Sigmoid colon (tissue), 7 donors: ENCODE data around the gene RALB. TPM values are rescaled to one million over a fixed set of nuclear protein-coding genes. Genes with fewer than 3 reads are reported as not detected.

Source experiments
- DNase-seq: peaks from one replicate; pipeline ENCODE4 v3.0.0-alpha.2; 2019
- H3K27ac ChIP-seq, 4 donors: fragments of 200-600 bp; sonication (generic); one replicate each; pipeline ENCODE4 v1.5.1; 2016 to 2019; ENCODE audit warnings: mild to moderate bottlenecking in 1 of 4
- H3K27me3 ChIP-seq, 3 donors: fragments of 200-600 bp; sonication (generic); one replicate each; pipeline ENCODE4 v1.5.1; 2019; ENCODE audit warnings: mild to moderate bottlenecking in 1 of 3
- H3K36me3 ChIP-seq, 4 donors: fragments of 200-600 bp; sonication (generic); one replicate each; pipeline ENCODE4 v1.5.1; 2016 to 2019
- H3K4me1 ChIP-seq, 4 donors: fragments of 200-600 bp; sonication (generic); one replicate each; pipeline ENCODE4 v1.5.1; 2017 to 2019
- H3K4me3 ChIP-seq, 4 donors: fragments of 200-600 bp; sonication (generic); one replicate each; pipeline ENCODE4 v1.5.1; 2017 to 2019; ENCODE audit warnings: mild to moderate bottlenecking in 2 of 4, moderate library complexity in 1 of 4
- H3K9me3 ChIP-seq, 4 donors: fragments of 200-600 bp in 3 of 4; sonication (generic) in 3 of 4; one replicate each; pipeline versions ENCODE4 v1.5.1 to v1.6.1; 2013 to 2019
- EP300 ChIP-seq, 4 donors: sonication (generic); formaldehyde crosslinking; IDR thresholded peaks; one replicate each; pipeline ENCODE4 v1.6.1; 2017; ENCODE audit warnings: antibody characterized with exemption in 4 of 4
- POLR2A ChIP-seq, 2 donors: fragments of 450-650 bp; IDR thresholded peaks; one replicate each; pipeline ENCODE4 v1.6.1; 2016; ENCODE audit warnings: antibody characterized with exemption in 2 of 2, mild to moderate bottlenecking in 2 of 2, moderate library complexity in 2 of 2
- POLR2AphosphoS5 ChIP-seq, 4 donors: sonication (generic); formaldehyde crosslinking; IDR thresholded peaks; one replicate each; pipeline ENCODE4 v1.6.1; 2017; ENCODE audit warnings: antibody characterized with exemption in 4 of 4
- WGBS, 2 donors: extraction: QIAGEN DNeasy Blood & Tissue Kit; methylation state at CpG; one replicate each; pipeline ENCODE4 v1.1.7; 2013; 5-methylcytosine and 5-hydroxymethylcytosine counted together
- intact Hi-C: fragments of 100-400 bp; cut with DNase I; formaldehyde crosslinking; loops from one replicate; pipeline ENCODE4 v1.15.1; 2023
- polyA plus RNA-seq, 3 donors: library from polyadenylated mRNA; stranded (reverse); fragments of 200-250 nt; gene quantifications; one replicate each; pipeline ENCODE4 v1.2.3, GENCODE V29; 2013
- total RNA-seq, 4 donors: library from RNA; depleted of rRNA; stranded (reverse); fragments of >200 nt; gene quantifications; one replicate each; pipeline ENCODE4 v1.1.0, GENCODE V29; 2016
- TF ChIP-seq, protein P1 (sequence below), 4 experiments: fragments of 450-650 bp in 3 of 4; fragments of 200-600 bp in 1 of 4; IDR thresholded peaks; one replicate each; pipeline ENCODE4 v1.5.1; 2016 to 2019; ENCODE audit warnings: antibody characterized with exemption in 4 of 4, mild to moderate bottlenecking in 3 of 4, moderate library complexity in 2 of 4
- donor health status: healthy with polysubstance abuse.
- donor health status: Bipolar disorder and iron deficiency.
- donor health status: healthy.

The RALB gene
- total and polyA plus RNA-seq, 7 donors = 47.9 to 143 (median 60.2) TPM

- TF ChIP-seq POLR2A (IDR thresholded peaks at IDR 0.05) (no peak), POLR2AphosphoS5 (IDR thresholded peaks at IDR 0.05) (no peak), EP300 (IDR thresholded peaks at IDR 0.05) (no peak)
- TF ChIP-seq, protein P1, sequence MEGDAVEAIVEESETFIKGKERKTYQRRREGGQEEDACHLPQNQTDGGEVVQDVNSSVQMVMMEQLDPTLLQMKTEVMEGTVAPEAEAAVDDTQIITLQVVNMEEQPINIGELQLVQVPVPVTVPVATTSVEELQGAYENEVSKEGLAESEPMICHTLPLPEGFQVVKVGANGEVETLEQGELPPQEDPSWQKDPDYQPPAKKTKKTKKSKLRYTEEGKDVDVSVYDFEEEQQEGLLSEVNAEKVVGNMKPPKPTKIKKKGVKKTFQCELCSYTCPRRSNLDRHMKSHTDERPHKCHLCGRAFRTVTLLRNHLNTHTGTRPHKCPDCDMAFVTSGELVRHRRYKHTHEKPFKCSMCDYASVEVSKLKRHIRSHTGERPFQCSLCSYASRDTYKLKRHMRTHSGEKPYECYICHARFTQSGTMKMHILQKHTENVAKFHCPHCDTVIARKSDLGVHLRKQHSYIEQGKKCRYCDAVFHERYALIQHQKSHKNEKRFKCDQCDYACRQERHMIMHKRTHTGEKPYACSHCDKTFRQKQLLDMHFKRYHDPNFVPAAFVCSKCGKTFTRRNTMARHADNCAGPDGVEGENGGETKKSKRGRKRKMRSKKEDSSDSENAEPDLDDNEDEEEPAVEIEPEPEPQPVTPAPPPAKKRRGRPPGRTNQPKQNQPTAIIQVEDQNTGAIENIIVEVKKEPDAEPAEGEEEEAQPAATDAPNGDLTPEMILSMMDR (IDR thresholded peaks at IDR 0.05) = no peak
- H3K4me3 ChIP-seq = no peak overlapping the region
- no peaks in the 10 kb centered on the region for H3K9me3 ChIP-seq
- DNase-seq = no peak
- intact Hi-C loops = no loop called here
- H3K27me3 ChIP-seq = no peaks in the 10 kb centered on the region
- peaks cover 0 to 25% (median 12%) of the 10 kb centered on the region in 4 donors for H3K36me3 ChIP-seq
- 94 to 98% methylated on average over 8 of the region's 8 CpGs for WGBS, 2 donors
- H3K4me1 ChIP-seq = peaks cover 0 to 5% (median 0%) of the 10 kb centered on the region in 4 donors
- H3K27ac ChIP-seq = no peak overlapping the region
Measured at GRCh38 chr2:120275617-120276400, 23.2 kb downstream of the RALB start.

GRCh38 chr2:120277505-120278205, 25.0 kb downstream of the RALB start:
- no peaks in the 10 kb centered on the region for H3K4me1 ChIP-seq
- H3K27me3 ChIP-seq = no peaks in the 10 kb centered on the region
- 97 to 98% methylated on average over 19 of the region's 19 CpGs for whole genome bisulfite sequencing, 2 donors
- H3K27ac ChIP-seq = no peak overlapping the region
- TF ChIP-seq EP300 (IDR thresholded peaks at IDR 0.05) (no peak), POLR2A (IDR thresholded peaks at IDR 0.05) (no peak), POLR2AphosphoS5 (IDR thresholded peaks at IDR 0.05) (no peak)
- TF ChIP-seq, protein P1 (IDR thresholded peaks at IDR 0.05) = no peak
- H3K36me3 ChIP-seq = peaks cover 0 to 30% (median 12%) of the 10 kb centered on the region in 4 donors
- H3K4me3 ChIP-seq = no peak overlapping the region
- DNase-seq = no peak
- intact Hi-C loops = no loop called here
- H3K9me3 ChIP-seq = no peaks in the 10 kb centered on the region

DNA sequence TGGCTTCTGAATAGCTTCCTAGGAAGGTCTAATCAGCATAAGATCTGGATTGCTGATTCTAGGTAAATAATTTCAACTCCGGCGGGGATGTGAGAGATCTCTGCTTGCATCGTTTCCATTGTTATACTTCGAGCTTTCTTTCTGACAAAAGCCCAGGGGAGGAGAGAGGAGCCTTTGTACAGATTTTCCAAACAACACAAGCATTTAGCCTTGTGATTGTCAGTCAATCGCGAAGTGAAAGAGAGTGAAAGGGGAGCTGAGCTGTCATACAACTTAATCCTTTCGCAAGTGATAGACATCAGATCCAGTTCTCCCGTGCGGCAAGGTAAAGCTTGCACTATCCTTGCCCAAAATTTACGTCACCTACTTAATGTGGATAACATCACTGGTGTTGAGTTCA, 26.2 kb downstream of the RALB start:
- no peak overlapping the region for H3K4me3 ChIP-seq
- TF ChIP-seq EP300 (IDR thresholded peaks at IDR 0.05) = no peak
- TF ChIP-seq POLR2A (IDR thresholded peaks at IDR 0.05) = no peak
- no peak for TF ChIP-seq POLR2AphosphoS5 (IDR thresholded peaks at IDR 0.05)
- TF ChIP-seq, protein P1 (IDR thresholded peaks at IDR 0.05) = no peak
- no peaks in the 10 kb centered on the region for H3K9me3 ChIP-seq
- H3K4me1 ChIP-seq = no peaks in the 10 kb centered on the region
- no peak for DNase-seq
- H3K27me3 ChIP-seq = no peaks in the 10 kb centered on the region
- WGBS, 2 donors = 95 to 96% methylated on average over 10 of the region's 10 CpGs
- intact Hi-C loops = no loop called here
- H3K36me3 ChIP-seq = peaks cover 0 to 30% (median 12%) of the 10 kb centered on the region in 4 donors
- H3K27ac ChIP-seq = no peak overlapping the region

DNA sequence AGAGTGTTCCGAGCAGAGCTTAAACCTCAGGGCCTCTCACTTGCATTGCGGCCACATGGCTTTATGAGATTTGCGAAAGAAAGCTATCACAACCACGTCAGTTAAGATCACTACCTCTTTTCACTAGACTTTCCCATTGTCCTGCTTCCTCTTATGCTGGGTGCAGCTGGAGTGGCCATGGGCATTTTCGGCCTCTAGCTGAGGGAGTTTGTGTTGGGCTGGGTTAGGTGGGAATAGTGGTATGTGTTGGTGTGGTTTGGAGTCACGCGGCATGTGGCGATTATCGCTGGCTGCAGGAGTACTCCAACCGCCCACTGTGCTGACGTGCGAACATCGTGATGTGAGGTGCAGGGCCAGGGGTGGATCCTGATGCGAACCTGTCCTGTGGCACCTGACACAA, 27.1 kb downstream of the RALB start:
- Histone ChIP-seq H3K27me3 (no peaks in the 10 kb centered on the region), H3K9me3 (no peaks in the 10 kb centered on the region), H3K4me1 (no peaks in the 10 kb centered on the region), H3K36me3 (peaks cover 0 to 31% (median 12%) of the 10 kb centered on the region in 4 donors), H3K4me3 (no peak overlapping the region), H3K27ac (no peak overlapping the region)
- no peak for TF ChIP-seq POLR2A (IDR thresholded peaks at IDR 0.05)
- no peak for TF ChIP-seq EP300 (IDR thresholded peaks at IDR 0.05)
- no peak for TF ChIP-seq POLR2AphosphoS5 (IDR thresholded peaks at IDR 0.05)
- TF ChIP-seq, protein P1 (IDR thresholded peaks at IDR 0.05) = no peak
- 96% methylated on average over 14 of the region's 14 CpGs for WGBS, 2 donors
- no peak for DNase-seq
- intact Hi-C loops = no loop called here
